ENCODE data around the gene FYN.

Gene FYN

DNA sequence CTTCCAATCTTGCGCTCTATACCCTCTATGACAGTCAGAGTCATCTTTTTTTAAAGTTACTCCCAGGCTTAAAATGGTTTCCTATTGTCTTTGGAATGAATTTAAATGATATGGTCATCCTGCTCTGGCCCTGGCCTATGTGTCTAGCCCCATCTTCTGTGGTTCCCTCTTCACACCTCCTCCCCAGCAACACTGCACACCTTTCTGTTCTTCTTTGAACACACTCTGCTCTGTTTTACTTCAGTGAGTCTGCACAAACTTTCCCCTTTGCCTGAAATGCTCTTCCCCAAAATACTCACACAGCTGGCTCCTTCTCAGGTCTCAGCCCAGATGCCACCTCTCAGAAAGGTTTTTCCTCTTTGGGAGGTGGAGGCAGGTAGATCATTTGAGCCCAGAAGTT is 132.7 kb downstream of the FYN start:
- DNase-seq (ENCODE audit: extremely low spot score, insufficient read length, low read depth) (no peak), FAIRE-seq (peak; percentile 85)

DNA sequence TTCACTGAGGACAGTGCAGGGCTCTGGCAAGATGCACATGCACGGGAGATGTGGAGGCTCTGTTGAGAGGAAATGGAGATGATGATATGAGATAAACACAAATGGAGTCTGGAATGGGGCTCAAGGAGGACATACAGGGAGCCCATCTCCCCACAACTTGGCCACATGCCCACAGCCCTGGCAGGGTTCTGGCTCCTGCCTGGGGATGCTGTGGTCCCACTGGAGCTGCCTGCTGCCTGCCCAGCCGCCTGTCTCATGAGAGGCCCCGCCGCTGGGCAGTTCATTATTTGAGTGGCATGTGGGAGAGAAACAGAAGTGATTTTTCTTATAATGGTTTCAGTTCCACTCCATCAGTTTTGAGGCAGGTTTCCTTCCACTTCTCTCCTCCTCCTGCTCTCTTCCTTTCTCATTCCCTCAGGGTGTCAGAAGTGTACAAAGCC is 134.0 kb downstream of the FYN start:
- peak; percentile 62 for FAIRE-seq
- DNase-seq (ENCODE audit: extremely low spot score, insufficient read length, low read depth), result no peak

DNA sequence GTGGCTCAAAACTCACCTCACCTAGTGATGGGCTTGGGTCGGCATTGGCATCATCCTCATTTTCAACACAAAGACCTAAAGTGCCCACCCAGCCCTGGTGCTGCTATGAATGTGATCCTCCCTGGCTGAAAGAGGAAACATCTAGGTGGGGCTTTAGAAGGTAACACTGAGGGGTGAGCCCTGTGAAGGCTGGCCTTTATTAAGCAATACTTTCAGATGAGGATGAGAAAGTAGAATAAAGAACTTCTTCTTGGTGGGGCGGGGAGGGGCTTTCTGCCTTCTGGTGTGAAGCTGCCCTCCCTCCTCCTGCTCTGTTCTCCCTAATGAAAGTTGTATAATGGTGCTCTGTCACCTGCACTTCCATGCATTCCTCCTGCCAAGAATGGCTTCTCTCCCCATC is 134.6 kb downstream of the FYN start:
- no peak for DNase-seq (ENCODE audit: extremely low spot score, insufficient read length, low read depth)
- FAIRE-seq, result no peak

DNA sequence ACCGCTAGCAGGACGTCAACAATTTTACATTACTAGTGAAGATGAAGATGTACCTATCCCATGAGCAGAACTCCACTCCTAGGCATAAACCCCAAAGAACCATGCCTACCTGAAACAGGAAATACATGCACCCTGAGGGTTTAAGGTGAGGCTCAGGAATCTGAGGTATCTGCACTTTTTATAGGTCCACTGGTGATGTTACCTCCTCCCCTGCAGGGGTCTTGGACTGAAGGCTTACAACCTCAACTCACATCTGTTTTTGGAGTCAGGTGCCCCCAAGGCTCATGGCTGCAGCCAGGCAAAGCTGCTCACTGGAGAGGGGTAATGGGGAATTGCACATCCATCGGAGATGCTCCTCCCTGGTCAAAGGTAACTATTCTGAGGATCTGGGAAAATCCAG is 135.1 kb downstream of the FYN start:
- FAIRE-seq (no peak), DNase-seq (ENCODE audit: extremely low spot score, insufficient read length, low read depth) (no peak)

DNA sequence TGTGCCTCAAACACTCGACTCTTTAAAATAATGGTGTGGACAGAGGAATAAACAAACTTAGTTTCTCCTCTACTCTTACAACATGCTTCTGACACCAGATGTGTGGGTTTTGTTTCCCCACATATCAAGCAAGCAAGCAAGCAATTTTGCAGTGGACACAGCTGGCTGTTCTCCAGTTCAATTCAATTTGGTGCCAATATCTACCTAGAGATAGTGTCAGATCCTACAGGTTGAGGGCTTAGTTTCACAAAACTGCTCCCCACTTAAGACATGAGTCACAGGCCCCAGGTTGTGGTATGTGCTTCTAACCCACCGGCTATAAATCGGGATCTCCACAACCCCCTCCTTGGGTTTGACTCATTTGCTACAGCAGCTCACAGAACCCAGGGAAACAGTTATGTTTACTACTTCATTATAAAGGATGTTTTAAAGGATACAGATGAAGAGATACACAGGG is 136.2 kb downstream of the FYN start:
- DNase-seq (ENCODE audit: extremely low spot score, insufficient read length, low read depth) (no peak), FAIRE-seq (no peak)

DNA sequence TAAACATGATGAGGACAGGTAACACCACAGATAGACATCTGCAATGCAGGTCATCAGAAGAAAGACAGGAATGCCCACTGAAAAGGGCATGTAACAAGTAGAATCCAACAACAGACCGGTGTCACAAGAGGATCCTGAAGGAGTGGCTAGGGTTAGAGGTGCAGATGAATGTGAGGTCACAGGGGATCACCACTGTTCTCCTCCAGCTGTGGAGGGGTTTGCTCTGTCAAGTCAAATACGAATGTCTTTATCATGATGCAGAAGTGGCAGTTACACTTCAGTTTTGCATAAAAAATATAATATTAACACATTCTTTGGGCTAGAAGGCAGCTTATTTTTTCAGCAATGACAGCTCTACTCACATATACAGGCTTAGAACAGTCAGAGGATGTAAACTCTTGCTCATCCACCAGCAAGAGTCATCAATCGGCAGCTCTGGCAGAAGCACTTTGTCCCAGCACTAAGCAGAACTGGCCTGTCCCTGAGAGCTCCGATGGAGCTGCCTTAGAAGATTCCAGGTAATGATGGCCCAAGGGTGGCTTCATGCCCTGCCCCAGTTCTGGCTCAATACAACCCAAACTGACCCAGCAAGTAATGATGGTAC is 137.1 kb downstream of the FYN start:
- DNase-seq (ENCODE audit: extremely low spot score, insufficient read length, low read depth) (no peak), FAIRE-seq (no peak)

DNA sequence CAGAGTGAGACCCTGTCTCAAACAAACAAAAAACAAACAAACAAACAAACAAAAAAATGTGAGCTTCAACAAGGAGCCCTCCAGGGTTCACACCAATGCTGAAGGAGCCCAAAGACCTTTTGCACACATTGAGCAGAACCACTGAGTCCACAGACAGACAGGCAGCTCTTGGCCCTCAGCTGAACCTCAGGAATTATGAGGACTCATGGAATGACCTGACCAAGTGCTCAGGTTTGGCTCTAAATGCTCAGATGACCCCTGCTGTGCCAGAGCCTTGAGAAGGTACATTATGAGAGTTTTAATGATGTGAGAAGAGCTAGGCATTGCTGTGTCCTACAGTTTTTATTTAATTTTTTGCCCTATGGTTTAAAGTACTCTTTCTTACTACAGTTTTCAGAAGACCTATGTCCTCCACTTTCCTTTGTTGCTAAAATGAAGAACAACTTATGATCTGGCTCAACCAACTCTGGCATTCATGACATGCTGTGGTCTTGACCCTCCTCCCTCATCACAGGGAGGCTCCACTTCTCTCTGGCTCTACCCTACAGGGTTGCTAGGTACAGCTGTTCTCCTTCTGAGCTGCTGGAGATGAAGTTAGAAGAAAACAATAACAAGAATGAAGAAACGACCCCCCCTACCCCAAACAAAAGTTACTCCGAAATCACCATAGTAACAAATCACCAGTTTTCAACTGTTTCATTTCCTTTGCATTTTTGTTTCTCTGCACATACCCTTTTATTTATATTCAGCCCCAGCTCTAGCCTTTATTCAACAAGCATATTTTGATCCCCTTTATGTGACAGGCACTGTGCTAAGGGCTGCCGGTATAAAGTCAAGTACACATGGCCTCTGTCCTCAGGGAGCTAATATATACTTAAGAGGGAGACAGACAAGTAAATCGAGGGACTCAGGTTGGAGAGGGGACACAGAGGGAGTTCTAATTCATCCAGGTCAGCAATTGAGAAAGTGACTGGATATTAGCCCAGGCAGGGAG is 138.9 kb downstream of the FYN start:
- FAIRE-seq (no peak), DNase-seq (ENCODE audit: extremely low spot score, insufficient read length, low read depth) (no peak)

DNA sequence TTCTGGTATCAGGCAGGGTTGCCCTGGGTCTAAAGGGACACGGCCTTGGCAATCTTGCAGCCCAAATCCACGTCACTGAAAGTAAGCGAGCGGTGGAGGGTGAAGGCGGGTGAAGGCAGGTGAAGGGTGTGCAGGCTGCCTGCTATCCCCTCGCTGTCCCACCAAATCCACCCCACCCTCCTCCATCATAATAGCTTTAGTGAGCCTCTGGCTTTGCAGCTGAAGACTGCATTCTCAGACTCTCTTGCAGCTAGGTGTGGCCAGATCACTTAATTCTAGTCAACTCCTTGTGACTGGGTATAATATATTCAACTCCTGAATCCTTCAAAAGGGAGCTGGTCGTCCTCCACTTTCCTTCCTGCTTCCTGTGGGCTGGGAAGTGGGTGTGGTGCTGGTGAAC is 140.9 kb downstream of the FYN start:
- no peak for FAIRE-seq
- no peak for DNase-seq (ENCODE audit: extremely low spot score, insufficient read length, low read depth)

DNA sequence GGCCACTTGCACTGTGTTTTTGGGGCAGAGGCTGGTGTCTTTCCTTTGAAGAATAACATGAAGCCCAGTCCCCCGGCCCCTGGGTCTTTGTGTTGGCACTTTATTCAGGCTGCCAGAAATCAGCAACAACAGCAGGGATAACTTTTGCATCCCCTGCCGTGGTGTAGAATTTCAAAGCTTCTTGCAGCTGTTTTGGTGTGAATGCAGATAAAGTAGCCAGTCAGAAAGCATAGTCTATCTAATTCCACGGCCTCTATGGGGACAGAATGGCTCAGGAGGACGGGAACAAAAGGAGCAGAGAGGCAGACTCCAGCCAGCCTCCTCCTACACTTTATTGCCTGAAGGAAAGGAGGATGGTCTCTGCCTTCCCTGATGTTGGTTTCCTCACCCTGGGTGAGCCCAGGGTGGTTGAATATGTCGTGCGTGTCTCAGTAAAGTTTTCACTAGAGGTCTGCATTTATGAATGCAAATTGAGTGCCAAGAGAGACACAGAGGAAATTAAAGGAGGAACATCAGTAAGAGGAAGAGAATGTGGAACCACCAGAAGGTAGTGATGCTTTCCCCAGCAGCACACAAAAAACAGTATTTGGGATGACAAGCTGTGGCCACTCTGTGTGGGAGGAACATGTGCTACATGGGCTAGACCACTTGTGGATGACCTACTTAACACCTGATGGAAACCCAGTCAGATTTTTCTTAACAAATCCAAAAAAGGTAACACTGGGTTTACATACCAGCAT is 141.6 kb downstream of the FYN start:
- no peak for DNase-seq (ENCODE audit: extremely low spot score, insufficient read length, low read depth)
- peak; percentile 79 for FAIRE-seq

DNA sequence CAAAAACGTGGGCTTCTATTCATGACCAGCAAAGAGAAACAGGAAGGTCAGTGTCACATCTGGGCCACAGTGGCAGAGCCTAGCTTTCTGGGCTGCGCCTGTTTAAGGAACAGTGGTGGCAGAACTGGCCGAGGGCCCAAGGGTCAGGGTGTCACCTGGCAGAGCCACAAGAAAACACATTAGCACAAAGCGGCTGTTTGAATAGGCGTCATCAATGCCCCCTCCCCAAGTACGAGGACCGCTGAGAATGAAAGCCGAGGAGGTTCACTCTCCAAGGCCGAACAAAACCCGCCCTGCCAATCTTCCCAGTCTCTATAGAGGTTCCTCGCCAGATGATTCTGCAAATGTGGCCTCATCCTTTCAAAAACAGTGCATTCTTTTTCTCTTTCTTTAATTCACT is 142.4 kb downstream of the FYN start:
- no peak for DNase-seq (ENCODE audit: extremely low spot score, insufficient read length, low read depth)
- no peak for FAIRE-seq

DNA sequence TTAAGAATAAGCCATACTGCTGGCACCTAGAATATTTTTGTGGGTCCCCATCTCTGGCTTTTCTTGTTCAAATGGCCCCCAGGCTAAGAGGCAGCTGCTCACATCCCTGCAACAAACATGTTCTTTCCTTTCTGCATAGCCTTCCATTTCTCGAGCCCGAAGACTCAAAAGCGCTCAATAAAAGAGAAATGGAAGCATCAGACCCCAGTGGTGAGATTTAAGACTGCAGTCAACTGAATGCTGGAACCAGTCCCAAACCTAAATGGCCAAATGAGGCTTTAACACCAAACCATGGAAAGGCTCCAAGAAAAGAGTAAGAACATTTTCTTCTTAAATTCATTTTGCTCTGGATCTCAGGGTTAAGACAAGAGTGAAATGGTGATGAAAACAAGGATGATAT is 145.4 kb downstream of the FYN start:
- no peak for FAIRE-seq
- DNase-seq (ENCODE audit: extremely low spot score, insufficient read length, low read depth), result no peak

DNA sequence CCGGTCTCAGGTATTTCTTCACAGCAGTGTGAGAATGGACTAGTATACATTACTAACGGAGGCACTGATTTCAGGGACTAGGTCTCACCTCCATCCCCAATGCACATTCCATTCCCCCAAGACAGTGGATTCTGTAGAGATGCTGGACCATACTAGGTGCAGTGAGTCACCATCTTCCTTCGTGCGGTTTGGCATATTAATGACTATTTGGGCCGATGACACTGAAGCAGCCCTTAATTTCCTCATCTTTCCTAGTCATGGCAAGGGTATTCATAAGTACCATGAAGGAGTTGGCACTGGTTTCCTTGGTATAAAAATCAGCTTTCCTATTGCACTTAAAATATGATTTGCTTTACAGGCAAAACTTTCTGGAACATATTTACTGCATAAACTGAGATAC is 146.2 kb downstream of the FYN start:
- no peak for FAIRE-seq
- DNase-seq (ENCODE audit: extremely low spot score, insufficient read length, low read depth), result no peak

DNA sequence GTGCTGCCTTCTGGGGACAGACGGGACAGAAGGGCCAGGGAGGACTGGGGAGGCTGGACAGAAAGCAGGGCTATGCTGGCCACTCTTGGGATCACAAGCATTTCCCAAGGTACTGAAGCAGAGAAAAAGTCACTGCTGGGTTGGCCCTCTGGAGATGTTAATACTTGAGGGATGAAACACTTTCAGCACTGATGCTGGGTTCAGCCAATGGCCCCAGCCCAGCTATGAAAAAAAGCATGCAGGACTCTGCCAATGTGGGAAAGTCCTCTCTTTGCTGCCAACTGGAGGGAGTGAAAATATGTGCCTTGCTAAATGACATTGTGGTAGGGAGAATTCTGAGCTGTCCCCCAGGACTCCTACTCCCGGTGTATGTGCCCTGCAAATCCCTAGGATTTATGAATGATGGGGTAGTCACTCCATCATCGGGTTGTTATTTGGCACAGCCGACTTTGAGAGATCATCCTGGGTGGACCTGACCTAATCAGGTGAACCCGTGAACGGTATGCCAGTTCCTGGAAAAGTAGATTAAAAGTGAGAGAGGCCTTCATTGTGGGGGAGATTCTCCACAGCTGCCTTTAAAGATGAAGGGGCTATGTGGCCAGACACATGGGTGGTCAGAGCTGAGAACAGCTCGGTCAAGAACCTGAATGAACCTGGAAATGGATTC is 147.7 kb downstream of the FYN start:
- FAIRE-seq, result no peak

DNA sequence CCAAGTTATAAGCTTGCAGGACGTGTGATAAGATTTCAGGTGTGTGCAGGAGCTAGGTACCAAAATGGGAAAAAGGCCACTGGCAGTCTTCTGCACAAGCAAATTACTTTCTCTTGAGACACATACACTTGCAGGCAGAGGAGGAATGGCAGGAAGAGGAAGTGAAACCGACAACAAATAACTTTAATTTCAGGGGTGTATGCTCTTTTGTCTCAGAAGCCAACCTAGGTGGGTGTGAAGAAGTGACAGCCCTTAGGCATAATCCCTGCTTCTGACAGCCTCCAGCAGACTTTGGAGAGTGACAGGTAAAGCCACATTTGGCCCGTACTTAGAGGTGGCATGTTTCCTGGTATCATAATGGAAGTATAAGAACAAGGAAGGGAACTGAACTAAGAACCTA is 148.7 kb downstream of the FYN start:
- DNase-seq (ENCODE audit: extremely low spot score, insufficient read length, low read depth), result no peak

More for the DNA sequence above, 147.7 kb downstream of the FYN start:
- DNase-seq (ENCODE audit: extremely low spot score, insufficient read length, low read depth), result no peak

DNA sequence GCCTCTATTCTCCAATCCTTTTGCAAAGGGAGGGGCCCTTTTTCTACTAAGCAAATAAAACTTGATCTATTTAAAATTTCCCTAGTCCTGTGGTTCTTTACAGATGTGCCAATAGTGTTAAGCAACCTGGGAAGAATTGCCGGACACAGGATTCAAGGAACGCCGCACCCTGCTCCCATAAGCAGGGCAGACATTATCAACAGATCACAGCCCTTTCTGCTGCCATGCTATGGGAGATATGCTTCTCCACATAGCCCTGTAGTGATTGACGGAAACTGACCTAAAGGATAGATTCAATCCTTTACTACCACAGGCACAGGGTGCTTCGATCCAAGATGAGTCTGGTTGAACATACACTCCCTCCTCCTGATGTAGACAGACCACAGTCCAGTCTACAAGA is 149.2 kb downstream of the FYN start:
- FAIRE-seq (no peak), DNase-seq (ENCODE audit: extremely low spot score, insufficient read length, low read depth) (no peak)

More for the DNA sequence above, 148.7 kb downstream of the FYN start:
- FAIRE-seq, result peak; percentile 93

DNA sequence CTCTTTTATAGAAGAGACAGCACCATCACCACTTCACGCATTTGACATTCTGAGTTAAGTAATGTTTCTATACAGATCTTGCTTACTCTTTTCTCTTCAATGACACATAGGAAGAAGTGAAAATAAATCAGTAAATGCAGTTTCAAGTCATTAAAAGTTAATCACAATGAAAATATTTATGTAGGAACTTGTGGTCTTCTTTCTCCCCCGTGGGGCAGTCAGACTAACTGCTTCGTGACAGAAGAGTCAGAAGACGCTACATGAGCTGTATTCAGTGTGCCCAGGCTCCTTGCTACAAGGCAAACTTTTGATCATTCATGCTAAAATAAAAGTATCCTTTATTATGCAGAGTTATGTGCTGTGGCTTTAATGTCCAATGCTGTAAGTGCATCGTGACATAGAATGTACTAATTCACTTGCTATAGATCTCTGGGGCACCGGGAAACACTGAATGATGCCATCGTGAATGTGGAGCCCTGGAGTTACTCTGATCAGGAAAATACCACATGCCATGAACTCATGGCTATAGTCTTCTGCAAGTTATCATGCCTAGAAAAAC is 149.8 kb downstream of the FYN start:
- DNase-seq (ENCODE audit: extremely low spot score, insufficient read length, low read depth), result no peak
- FAIRE-seq, result no peak

DNA sequence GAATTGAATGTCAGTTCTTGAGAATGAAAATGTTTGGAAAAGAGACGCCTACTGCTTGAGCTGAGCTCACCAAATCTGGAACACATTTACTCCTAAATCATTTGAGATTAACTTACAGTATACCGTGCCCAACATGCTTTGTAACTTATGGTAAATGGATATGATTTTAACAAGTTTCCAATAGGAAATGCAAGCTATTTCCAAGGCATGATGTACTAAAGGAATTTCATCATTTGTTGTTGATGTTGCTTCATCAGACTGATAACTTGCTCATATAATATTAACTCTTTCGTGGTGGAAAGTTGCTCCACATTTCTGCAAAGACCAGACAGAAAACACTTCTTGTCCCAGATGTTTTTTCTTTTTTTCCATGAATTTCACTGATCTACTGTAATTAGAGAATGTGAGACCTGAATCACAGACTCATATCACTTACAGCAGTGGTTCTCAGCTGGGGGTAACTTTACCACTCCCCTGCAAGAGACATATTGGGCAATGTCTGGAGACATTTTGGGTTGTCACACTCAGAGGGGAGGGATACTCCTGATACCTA is 151.0 kb downstream of the FYN start:
- FAIRE-seq (peak; percentile 12), DNase-seq (ENCODE audit: extremely low spot score, insufficient read length, low read depth) (no peak)

DNA sequence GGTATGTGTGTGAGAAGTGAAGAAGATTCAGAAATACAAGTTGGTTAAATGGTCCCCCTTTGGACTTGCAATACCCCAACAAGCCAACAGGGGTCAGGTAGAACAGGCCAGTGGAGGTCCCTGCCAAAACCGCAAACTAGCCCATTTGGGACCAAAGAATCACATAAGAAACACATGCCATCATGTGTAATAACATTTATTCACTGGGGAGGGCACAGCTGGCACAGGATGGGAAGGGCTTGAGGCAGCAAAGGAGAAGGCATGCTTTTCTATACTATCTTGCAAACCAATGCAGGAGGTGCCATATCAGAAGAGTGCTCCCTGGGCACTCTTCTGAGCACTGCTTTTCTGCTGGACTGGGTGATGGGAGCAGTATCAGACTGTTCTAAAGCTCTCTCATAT is 151.5 kb downstream of the FYN start:
- DNase-seq (ENCODE audit: extremely low spot score, insufficient read length, low read depth), result no peak
- FAIRE-seq, result peak; percentile 65

DNA sequence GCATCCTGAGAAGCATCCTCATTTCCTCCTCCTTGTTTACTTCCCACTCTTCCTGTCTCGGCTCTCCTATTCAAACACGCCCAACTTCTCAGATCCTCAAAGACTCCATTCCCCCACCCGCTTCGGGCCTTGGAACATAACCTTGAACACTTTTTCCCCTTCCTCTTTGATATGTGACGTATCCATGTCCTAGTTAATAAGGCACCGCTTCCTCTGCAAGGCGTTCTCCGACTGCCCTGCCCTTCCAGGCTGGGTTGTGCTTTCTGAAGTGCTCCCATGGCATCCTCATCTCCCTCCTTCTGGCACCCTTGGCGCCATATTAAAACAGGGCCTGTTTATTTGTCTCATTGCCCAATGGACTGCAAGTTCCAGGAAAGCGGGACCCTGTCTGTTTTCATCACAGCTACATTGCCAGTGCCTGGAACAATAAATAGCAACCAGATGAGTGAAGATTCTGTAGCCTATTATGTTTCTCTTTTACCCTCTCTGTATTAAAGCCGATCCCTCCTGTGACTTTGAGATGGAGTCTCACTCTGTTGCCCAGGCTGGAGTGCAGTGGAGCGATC is 152.2 kb downstream of the FYN start:
- FAIRE-seq, result no peak
- DNase-seq (ENCODE audit: extremely low spot score, insufficient read length, low read depth), result no peak
